ENCODE data around the gene RNF157. TPM values are rescaled to one million over a fixed set of nuclear protein-coding genes. Genes with fewer than 3 reads are reported as not detected.
A peak's percentile ranks its signal among the peaks of the same experiment; 100 is the strongest.

The RNF157 gene
- total and polyA plus RNA-seq, 2 of the 13 experiments (the other 11 are each of a cell fraction or from before 2014, with no cell fraction given): 0.44 to 1.5 TPM

- TF ChIP-seq ZNF30 (CRISPR knock-in tag; IDR thresholded peaks at IDR 0.05) (no peak), KDM5B (CRISPR knock-in tag; IDR thresholded peaks at IDR 0.05; ENCODE audit: borderline replicate concordance) (peak; percentile 14; the same call in 1 of the 2 replicates), MEF2D (CRISPR knock-in tag; IDR thresholded peaks at IDR 0.05) (no peak), ZNF839 (CRISPR knock-in tag; IDR thresholded peaks at IDR 0.05; ENCODE audit: borderline replicate concordance) (no peak), ZNF574 (CRISPR knock-in tag; IDR thresholded peaks at IDR 0.05) (no peak), ARNTL (CRISPR knock-in tag; IDR thresholded peaks at IDR 0.05) (0 out of 2 replicates have a peak, but pooled peaks have one; percentile 31), ZNF737 (CRISPR knock-in tag; IDR thresholded peaks at IDR 0.05; ENCODE audit: borderline replicate concordance) (no peak), DR1 (CRISPR knock-in tag; IDR thresholded peaks at IDR 0.05) (peak; percentile 26; the same call in 1 of the 2 replicates), NCOA1 (CRISPR knock-in tag; IDR thresholded peaks at IDR 0.05) (no peak), ZNF225 (CRISPR knock-in tag; IDR thresholded peaks at IDR 0.05) (no peak), ZNF572 (CRISPR knock-in tag; IDR thresholded peaks at IDR 0.05) (0 out of 2 replicates have a peak, but pooled peaks have one; percentile 29), KAT8 (CRISPR knock-in tag; IDR thresholded peaks at IDR 0.05) (no peak), NFAT5 (CRISPR knock-in tag; IDR thresholded peaks at IDR 0.05) (no peak), ZBTB7A (CRISPR knock-in tag; IDR thresholded peaks at IDR 0.05) (peak; percentile 50; the same call in 1 of the 2 replicates)
- TF ChIP-seq, protein P1, sequence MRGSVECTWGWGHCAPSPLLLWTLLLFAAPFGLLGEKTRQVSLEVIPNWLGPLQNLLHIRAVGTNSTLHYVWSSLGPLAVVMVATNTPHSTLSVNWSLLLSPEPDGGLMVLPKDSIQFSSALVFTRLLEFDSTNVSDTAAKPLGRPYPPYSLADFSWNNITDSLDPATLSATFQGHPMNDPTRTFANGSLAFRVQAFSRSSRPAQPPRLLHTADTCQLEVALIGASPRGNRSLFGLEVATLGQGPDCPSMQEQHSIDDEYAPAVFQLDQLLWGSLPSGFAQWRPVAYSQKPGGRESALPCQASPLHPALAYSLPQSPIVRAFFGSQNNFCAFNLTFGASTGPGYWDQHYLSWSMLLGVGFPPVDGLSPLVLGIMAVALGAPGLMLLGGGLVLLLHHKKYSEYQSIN (CRISPR knock-in tag; IDR thresholded peaks at IDR 0.05; ENCODE audit: borderline replicate concordance): no peak
- TF ChIP-seq, protein P2, sequence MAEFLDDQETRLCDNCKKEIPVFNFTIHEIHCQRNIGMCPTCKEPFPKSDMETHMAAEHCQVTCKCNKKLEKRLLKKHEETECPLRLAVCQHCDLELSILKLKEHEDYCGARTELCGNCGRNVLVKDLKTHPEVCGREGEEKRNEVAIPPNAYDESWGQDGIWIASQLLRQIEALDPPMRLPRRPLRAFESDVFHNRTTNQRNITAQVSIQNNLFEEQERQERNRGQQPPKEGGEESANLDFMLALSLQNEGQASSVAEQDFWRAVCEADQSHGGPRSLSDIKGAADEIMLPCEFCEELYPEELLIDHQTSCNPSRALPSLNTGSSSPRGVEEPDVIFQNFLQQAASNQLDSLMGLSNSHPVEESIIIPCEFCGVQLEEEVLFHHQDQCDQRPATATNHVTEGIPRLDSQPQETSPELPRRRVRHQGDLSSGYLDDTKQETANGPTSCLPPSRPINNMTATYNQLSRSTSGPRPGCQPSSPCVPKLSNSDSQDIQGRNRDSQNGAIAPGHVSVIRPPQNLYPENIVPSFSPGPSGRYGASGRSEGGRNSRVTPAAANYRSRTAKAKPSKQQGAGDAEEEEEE (CRISPR knock-in tag; IDR thresholded peaks at IDR 0.05; ENCODE audit: borderline replicate concordance): no peak
Measured at GRCh38 chr17:76137351-76138233, 102.7 kb downstream of the RNF157 start (continued).
